Middle frontal gyrus (tissue), 1 donor: Measurements from ENCODE around the gene EPS8L3.
"Not testable (repeated sequence)": the region's sequence is repeated elsewhere in the genome, so short reads cannot be mapped to it uniquely, and the experiment has no call there.

Experiments used
- DNase-seq: peaks from one replicate; pipeline ENCODE4 v3.0.0-alpha.2; 2015; ENCODE audit warnings: low spot score; ENCODE audit errors: extremely low spot score

EPS8L3 gene

GRCh38 chr1:109780982-109781381, 17.3 kb upstream of the EPS8L3 start:
- no peak for DNase-seq

DNA sequence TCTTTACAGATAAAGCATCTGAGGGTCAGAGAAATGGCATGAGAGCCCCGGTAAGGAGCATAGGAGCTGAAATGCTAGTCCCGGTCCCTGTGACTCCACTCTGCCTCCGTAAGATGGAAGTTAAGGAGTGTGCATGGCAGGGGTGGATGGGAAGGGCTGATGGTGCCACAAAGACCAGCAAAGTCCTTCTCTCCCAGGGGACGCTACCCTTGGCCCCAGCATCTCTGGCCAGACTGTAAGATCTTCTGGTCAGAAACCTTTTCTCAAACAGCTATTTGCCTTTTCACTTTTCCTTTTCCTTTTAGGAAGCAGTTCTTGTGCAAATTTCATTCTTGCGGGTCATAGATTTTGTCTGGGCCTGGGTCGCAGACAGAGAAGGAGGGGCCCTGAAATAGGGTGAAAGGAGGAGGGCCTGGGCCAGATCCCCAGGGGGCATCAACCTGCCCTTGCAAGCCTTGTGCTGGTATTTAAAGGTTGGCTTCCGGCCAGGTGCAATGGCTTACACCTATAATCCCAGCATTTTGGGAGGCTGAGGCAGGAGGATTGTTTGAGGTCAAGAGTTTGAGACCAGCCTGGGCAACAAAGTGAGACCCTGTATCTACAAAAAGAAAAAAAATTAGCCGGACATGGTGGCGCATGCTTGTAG, 14.4 kb upstream of the EPS8L3 start:
- no peak for DNase-seq

DNA sequence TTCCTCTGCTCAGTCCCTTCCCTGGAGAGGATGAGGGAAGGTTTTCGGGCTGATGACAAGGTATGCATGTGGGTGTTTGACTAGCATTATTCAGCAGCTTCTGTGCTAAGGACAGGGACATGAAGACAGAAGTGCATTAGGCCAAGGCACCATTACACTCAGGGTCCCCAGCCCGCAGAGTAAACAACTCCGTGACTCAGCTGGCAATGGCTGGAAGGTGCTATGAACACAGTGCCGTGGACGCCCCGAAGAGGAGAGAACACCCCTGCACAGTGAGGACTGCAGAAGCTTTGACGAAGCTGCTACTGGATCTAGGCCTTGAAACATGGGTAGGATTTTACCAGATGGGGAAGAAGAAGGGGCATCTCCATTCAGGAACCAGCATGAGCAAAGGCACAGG, 13.7 kb upstream of the EPS8L3 start:
- peak; percentile 24 for DNase-seq

GRCh38 chr1:109776911-109777310, 13.2 kb upstream of the EPS8L3 start:
- DNase-seq: peak; percentile 85

DNA sequence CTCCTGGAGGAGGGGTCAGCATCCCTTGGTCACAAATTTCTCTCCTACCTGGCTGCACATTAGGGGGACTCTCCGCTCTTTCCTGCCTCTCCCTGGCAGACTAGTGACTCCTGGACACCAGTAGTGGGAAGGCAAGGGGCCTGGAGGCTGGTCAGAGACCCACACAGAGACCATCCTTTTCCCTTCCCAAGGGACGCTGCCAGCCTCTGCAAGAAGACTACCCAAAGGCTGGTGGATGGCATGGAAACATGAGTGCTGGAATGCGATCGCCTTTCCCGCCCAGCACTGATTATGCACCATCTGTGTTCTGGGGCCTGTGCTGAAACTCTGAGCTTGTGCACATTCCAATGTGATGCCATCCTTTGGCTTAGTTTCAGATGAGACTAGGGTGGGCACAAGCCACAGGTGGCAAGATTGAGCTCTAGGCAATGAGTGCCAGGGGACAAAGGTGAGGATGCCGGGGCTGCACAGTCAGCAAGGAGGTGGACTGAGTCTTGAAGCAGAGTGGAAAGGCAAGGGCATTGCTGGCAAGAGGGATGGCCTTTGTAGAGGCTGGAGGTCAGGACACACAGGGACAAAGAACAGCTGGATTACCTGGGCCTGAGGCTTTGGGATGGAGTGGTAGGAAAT, 12.6 kb upstream of the EPS8L3 start:
- DNase-seq: no peak

DNA sequence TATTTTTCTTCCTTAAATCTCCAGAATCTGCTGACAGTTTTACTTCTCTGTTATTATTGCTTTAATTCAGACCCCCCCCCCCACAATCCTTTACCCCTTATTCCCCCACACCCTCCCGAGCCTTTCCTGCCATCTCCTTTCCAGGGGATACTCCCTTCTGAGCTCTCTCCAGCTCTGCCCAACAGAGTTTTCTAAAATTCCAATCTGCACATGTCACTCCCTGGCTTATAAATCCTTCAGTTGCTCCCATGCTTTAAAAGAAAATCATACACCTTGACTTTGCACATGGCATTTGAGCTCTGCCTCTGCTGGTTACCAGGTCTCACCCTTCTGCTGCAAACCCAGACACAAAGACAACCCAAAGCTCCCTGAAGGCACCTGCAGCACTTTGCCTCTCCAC, 11.7 kb upstream of the EPS8L3 start:
- no peak for DNase-seq

DNA sequence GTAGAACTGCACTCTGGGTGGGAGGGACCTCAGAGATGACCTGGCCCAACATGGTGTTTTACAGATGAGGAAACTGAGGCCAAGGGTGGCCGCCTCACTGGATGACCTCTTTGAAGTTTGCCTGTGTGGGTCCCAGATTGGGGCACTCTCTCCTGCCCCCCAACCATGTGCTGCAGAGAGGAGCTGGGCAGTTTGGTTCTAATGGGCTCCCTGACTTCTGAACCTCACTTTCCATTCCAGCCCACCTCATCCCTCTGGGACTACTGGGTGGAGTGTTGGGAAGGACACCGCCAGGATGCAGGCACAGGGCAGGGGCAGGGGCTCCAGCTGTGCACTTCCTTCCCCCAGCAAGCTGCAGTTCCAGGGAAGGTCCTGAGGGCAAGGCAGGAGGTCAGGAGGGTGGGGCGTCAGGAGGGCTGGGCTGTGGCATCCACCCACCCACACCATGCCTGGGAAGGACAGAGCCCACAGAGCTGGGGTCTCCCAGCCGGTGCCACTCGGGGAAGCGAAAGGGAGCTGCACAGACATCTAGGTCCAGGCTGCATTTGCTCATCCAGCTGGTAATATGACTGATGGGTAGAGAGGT, 10.3 kb upstream of the EPS8L3 start:
- no peak for DNase-seq

GRCh38 chr1:109773203-109773899, 9.6 kb upstream of the EPS8L3 start:
- DNase-seq: peak; percentile 70

DNA sequence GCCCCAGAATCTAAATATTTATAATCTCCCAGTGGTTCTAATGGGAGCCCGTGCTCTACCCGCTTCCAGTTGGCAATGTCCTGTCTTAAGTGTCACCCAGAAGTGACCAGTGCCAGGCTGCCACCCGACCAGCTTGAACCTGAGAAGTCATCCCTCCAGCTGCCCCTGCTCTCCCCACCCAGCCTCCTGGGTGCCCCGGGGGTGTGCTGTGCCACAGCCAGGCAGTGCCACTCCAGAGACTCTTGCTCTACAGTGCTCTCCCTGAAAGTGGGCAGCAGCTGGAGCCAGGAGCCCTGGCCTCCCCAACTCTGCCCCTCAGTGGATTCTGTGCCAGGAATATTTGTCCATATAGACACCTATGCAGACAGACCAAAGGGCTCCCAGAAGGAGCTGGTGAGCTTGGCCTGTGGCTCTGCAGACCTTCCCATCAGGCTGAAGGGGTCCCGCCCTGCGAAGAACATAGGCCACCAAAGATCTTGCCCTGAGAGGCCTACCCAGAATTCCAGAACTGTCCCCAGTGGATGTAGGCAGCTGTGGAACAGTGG, 9.0 kb upstream of the EPS8L3 start:
- no peak for DNase-seq

- no peak for DNase-seq
Measured at GRCh38 chr1:109771712-109772657, 8.3 kb upstream of the EPS8L3 start.

DNA sequence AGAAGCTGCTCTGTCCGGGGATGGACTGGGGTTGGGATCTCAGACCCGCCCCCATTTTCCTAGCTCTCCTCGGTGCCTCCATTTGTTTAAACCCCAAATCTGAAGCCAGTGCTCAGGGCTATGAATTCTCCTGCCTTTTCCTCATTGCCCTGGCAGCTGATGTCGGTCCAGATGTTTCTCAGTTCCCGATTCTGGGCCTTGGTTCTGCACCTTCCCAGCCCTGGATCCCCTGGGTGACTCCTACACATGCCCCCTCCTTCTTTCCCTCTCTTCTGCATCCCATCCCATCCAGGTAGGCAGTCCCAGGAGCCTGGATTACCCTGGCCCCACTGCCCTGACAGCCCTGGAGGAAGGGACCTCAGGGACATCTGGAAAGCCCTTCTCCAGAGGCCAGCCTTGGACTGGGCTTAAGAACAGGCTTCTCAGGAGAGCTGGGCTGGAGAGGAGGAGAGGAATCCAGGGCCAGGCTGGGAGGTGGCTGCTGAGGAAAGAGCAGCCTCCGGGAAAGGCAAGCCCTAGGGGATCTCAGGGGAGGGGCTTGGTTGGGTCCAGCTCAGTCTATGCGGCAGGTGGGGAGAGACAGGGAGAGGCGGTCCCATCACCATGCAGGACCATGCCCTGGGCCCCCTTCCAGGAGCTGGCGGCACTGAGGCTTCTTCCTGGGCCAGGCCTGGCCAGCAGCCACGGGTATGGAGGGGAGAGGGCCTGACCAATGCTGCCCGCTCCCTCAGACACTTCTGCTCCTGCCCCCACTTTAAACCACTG, 6.8 kb upstream of the EPS8L3 start:
- peak; percentile 18 for DNase-seq

DNA sequence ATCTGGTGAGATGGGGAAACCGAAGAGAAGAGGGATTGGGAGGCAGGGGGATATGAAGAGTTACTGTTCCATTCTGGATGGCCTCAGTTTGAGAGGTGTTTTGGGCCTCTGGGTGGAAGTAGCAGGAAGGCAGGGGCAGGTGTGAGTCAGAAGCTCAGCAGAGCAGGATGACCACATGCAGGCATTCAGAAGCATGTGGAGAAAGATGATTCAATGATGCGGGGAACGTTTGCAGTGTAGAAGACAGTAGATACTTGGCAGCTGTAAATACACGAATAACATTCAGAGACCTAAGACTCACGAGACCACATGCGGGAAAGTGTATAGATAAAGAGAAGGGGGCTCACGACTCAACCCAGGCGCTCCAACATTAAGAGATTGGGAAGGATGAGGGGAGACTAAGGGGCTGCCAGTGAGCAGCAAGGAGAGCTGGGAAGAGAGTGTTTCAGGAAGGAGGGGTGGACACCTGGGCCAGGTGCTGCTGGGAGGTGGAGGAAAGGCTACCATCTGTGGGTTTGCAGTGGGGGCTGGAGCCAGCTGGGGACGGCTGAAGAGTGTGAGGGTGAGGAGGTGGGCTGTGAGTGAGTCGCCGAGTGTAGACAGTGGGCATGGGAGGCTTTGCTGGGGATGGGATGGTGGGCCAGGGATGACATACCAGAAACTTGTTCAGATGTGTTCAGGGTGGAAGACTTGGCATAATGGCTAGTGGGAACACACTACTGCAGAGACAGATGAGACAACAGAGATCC, 5.8 kb upstream of the EPS8L3 start:
- no peak for DNase-seq

DNA sequence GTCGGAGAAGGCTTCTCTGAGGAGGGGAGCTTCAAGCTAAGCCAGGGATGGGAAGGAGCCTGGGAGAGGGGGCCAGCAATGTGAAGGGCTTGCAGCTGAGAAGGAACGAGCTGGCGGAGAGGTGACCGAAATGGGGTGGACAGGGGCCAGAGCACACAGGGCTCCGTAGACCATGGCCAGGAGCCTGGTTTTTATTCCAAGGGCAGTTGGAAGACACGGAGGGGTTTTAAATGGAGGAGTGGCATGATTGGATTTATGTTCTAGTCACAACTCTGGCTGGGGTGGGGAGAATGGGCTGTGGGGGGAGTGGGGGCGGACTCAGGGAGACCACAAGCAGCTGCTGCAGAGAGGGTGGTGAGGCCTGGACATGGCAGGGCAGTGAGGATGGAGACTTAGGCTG, 5.1 kb upstream of the EPS8L3 start:
- no peak for DNase-seq

- DNase-seq: no peak
Measured at GRCh38 chr1:109768335-109768650, 4.6 kb upstream of the EPS8L3 start.

- DNase-seq: no peak
Measured at GRCh38 chr1:109767637-109768334, 4.1 kb upstream of the EPS8L3 start.

GRCh38 chr1:109766991-109767636, 3.4 kb upstream of the EPS8L3 start:
- DNase-seq: not testable (repeated sequence)

- no peak for DNase-seq
Measured at GRCh38 chr1:109765896-109766615, 2.3 kb upstream of the EPS8L3 start.

DNA sequence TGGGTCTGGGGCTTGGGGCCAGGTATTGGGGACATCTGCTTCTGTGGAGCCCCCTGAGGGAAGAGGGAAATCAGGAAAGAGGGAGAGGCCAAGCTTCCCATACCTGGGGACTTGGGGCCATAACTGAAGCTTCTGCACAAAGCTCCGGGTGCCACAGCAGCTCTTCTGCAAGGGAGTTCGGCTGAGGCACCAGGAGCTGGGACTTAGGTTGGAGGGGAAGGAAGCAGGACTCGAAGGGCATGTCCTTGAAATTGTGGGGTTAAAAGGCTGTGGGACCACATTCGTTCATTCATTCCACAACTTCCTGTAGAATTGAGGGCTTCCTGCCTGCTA, 1.7 kb upstream of the EPS8L3 start:
- DNase-seq: no peak
